HG03097 (cell line): ENCODE data around the gene TMEM131L.
"Not testable (repeated sequence)": the region's sequence is repeated elsewhere in the genome, so short reads cannot be mapped to it uniquely, and the experiment has no call there.

Source experiments
- ATAC-seq: cut with Tn5 transposase; IDR thresholded peaks from one replicate; pipeline ENCODE4 v1.9.1; 2021; ENCODE audit not compliant: unreplicated experiment, low FRiP score

Gene TMEM131L

DNA sequence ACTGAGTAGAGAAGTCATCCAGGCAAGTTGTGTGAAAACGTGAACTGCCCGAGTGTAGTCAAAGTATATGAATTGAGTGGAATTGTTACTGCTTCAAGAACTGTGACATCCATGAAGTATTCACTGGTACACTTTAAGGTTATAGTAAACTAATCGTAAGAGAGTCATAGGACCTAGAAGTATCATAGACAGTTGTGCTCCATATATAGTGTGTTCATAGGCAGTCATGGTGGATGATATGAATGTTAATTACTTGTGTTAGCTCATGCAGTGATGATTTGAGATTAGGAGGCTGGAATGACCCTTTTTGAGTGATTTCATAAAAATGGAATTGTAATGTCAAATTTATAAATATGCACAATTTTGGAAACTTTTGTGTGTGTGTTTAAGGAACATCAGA is 136.6 kb downstream of the TMEM131L start:
- ATAC-seq: no peak

GRCh38 chr4:153603258-153603657 is 137.1 kb downstream of the TMEM131L start:
- ATAC-seq: no peak

DNA sequence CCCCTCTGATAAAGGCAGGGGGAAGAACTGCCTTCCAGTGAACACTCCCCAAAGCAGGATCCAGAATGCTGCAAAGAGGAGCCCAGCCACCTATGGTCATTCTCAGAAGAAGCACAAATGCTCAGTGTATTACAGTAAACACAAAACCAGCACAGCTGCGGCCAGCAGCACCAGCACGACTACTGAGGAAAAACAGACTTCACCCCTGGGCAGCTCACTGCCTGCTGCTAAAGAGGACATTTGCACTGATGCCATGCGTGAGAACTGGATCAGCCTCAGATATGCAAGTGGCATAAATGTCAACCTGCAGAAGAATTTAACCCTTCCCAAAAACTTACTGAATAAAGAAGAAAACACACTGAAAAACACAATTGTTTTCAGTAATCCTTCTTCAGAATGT is 137.7 kb downstream of the TMEM131L start:
- ATAC-seq: no peak

DNA sequence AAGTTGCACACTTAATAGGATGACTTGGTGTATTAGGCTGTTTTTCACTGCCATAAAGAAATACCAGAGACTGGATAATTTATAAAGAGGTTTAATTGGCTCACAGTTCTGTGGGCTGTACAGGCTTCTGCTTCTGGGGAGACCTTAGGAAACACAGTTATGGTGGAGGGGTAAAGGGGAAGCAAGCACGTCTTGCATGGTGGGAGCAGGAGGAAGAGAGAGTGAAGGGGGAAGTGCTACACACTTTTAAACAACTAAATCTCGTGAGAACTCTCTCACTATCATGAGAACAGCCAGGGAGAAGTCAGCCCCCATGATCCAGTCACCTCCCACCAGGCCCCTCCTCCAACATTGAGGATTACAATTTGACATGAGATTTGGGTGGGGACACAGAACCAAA is 142.9 kb downstream of the TMEM131L start:
- not testable (repeated sequence) for ATAC-seq

- ATAC-seq: no peak
Observed at GRCh38 chr4:153610623-153611376, 144.6 kb downstream of the TMEM131L start.

DNA sequence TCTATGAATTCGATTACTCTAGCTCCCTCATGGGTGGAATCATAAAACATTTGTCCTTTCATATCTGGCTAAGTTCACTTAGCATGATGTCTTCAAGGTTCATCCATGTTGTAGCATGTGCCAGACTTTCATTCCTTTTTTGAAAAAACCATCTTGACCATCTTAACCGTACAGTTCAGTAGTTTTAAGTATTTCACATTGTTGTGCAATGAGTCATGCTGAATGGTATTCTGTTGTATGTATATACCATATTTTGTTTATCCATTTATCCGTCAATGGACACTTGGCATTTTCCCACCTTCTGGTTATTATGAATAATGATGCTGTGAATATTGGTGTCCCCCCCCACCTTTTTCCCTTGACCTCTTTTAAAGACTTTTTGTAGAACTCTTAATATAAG is 145.5 kb downstream of the TMEM131L start:
- ATAC-seq: no peak

- no peak for ATAC-seq
Observed at GRCh38 chr4:153612878-153613277, 146.7 kb downstream of the TMEM131L start.

GRCh38 chr4:153616006-153616555 is 149.9 kb downstream of the TMEM131L start:
- no peak for ATAC-seq

- no peak for ATAC-seq
Observed at GRCh38 chr4:153618833-153619232, 152.7 kb downstream of the TMEM131L start.

DNA sequence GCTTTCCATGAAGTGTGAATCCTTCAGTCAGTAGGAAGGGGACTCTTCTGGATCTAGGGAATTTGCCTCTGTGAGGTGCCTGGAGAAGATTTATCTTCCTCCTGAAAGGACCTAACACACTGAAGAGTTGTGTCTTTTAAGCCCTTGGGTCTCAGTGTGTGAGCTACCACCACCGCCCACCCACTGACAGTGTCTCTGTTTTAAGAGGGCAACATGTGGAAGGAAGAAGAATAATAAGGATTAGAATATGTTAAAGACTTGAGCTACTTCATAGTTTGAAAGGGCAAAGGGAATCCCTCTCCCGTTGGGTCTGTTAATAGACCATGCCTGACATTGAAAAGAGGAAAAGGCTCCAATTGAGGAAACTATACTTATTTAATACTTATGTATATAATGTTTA is 153.7 kb downstream of the TMEM131L start:
- ATAC-seq: no peak

DNA sequence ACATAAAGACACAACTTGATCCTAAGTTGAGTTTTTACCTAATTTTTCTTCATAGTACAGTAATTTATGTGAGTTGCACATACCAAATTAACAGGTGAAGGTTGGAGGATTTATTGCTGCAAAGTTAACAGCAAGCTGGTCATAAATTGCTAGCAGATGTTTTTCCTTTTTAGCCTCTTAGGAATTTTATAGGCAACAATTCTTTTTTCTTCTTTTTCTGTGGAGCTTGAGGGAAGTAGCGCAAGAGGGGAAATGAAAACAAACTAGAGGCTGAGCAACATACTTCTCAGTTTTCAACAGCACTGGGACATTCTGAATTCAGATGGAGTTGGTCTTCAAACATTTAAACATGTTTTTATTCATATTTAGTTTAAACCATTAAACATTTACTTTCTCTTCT is 154.2 kb downstream of the TMEM131L start:
- ATAC-seq: no peak

DNA sequence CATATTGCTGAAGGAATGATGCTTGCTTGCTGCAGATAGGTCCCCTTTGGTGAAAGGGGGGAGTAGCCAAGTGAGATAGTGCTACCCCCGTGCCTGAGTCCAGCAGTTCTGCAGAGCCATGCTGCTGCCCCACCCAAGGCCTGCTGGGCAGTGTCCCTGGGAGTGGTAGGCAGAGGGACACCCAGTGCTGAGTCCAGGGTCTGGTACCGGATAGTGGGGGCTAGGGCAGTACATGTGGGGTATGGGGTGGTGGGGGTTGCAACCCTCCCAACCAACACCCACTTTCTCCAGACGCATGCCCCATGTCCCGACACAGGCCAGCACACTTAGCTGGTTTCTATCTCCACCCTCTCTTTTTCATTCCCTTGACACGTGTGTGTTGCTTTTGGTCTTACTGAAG is 155.9 kb downstream of the TMEM131L start:
- no peak for ATAC-seq

DNA sequence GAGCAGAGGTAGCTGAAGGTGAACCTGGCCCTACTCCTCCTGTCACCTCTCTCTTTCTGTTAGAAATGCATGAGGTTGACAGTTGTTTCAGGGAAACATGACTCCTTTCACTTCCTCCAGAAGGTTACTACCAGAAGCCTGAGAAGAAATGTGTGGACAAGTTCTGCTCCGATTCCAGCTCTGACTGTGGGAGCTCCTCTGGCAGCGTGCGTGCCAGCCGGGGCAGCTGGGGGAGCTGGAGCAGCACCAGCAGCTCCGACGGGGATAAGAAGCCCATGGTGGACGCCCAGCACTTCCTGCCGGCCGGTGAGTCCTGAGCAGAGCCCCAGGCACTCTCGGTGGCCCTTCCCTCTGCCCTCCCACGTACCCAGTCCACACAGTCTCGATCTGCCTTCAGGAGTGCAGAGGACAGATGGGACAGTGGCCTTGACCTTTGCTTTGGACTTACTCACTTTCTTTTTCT is 156.6 kb downstream of the TMEM131L start:
- no peak for ATAC-seq

GRCh38 chr4:153623491-153623890 is 157.3 kb downstream of the TMEM131L start:
- no peak for ATAC-seq

GRCh38 chr4:153628796-153629315 is 162.7 kb downstream of the TMEM131L start:
- no peak for ATAC-seq

- no peak for ATAC-seq
Observed at GRCh38 chr4:153629776-153630175, 163.6 kb downstream of the TMEM131L start.

DNA sequence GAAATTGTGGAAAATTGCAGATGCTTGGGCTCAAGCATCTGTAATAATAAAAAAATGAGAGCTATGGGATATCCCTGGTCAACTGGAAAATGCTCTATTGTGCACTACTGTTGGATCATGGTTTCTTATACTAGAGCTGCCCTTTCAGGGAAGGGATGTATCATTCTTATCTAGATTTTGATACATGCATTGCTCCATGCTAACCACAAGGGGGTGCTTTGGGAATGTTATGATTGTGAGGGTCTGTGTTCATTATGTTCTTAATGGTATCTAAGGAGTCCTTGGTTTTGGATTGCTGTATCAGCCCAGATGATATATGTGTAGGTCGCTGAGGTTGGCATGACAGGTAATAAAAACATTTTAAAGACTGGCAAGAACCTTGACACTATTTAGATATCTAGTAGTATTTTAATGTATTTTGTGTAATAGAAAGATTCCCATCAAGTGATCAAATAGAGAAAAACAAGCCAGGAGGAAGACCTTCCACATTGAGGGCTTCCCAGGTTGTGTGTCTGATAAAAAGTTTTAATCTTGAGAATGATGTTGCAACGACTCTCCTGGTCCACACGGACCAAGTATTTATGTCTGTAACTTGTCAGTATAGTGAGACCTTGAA is 168.7 kb downstream of the TMEM131L start:
- ATAC-seq: no peak

DNA sequence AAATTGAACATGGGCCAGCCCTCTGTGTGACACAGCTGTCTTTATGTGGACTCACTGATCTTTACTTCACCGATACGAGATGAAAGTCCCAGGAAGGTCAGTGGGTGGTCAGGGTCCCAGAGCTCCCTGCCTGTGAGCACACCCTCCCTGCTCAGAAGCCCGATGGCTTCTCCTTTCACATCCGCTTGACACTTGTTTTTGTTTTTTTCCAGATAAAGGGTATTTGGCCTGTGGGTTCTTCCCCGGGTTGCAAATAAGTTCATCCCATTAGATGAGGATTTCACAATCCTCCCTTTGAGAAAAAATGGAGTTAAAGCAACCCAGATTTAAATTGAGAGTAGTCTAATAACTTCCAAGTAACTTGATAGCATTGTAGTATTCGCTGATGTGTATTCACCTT is 169.7 kb downstream of the TMEM131L start:
- no peak for ATAC-seq

DNA sequence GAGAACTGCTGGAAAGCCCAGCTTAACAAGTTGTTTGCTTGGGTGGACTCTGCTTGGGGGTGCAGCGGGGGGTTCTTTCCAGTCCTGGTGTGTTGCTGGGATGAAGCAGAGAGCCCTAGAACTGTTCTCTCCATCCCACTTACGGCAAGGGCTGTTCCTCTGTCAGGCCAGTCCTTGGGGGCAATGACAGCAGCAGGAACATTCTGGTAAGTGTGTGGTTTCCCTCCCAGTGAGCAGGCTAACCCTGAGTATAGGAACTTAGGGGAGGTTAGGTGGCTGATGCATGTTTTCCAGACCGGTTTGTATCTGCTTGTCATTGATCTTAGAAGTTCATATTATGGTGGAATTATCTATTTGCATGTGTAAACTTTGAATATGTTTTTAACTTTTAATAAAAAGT is 171.0 kb downstream of the TMEM131L start:
- no peak for ATAC-seq

DNA sequence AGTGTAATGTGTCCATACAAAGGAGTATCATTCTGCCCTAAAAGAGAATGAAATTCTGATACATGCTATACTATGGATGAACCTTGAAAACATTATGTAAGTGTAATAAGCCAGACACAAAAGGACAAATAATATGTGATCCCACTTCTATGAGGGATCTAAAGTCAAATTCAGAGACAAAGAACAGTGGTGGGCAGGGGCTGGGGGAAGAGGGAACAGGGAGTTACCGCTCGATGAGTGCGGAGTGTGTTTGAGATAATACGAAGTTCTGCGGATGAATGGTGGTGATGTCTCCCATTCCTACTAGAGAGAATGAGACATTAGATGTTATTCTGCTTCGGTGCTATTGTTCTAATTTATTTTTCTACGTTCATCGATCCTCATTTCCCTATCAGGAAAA is 171.9 kb downstream of the TMEM131L start:
- ATAC-seq: no peak

DNA sequence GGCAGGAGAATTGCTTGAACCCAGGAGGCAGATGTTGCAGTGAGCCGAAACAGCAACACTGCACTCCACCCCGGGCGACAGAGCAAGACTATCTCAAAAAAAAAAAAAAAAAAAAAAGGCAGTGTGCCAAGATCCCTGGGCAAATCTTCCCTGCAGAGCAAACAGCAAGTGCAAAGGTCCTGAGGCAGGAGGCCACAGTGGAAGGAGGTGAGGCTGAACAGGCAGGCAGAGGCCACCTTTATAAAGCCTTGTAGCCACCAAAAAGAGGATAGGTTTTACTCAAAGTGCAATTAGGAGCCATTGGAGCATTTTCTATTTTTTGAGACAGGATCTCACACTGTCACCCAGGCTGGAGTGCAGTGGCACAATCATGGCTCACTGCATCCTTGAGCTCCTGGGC is 172.8 kb downstream of the TMEM131L start:
- no peak for ATAC-seq
